Measurements from ENCODE around the gene FAT4. TPM values are rescaled to one million over a fixed set of nuclear protein-coding genes. Genes with fewer than 3 reads are reported as not detected.

Gene FAT4, protein sequence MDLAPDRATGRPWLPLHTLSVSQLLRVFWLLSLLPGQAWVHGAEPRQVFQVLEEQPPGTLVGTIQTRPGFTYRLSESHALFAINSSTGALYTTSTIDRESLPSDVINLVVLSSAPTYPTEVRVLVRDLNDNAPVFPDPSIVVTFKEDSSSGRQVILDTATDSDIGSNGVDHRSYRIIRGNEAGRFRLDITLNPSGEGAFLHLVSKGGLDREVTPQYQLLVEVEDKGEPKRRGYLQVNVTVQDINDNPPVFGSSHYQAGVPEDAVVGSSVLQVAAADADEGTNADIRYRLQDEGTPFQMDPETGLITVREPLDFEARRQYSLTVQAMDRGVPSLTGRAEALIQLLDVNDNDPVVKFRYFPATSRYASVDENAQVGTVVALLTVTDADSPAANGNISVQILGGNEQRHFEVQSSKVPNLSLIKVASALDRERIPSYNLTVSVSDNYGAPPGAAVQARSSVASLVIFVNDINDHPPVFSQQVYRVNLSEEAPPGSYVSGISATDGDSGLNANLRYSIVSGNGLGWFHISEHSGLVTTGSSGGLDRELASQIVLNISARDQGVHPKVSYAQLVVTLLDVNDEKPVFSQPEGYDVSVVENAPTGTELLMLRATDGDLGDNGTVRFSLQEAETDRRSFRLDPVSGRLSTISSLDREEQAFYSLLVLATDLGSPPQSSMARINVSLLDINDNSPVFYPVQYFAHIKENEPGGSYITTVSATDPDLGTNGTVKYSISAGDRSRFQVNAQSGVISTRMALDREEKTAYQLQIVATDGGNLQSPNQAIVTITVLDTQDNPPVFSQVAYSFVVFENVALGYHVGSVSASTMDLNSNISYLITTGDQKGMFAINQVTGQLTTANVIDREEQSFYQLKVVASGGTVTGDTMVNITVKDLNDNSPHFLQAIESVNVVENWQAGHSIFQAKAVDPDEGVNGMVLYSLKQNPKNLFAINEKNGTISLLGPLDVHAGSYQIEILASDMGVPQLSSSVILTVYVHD (N-terminal part only)
- total RNA-seq, result 1 to 10 TPM; 3.3 to 3.6 TPM

DNA sequence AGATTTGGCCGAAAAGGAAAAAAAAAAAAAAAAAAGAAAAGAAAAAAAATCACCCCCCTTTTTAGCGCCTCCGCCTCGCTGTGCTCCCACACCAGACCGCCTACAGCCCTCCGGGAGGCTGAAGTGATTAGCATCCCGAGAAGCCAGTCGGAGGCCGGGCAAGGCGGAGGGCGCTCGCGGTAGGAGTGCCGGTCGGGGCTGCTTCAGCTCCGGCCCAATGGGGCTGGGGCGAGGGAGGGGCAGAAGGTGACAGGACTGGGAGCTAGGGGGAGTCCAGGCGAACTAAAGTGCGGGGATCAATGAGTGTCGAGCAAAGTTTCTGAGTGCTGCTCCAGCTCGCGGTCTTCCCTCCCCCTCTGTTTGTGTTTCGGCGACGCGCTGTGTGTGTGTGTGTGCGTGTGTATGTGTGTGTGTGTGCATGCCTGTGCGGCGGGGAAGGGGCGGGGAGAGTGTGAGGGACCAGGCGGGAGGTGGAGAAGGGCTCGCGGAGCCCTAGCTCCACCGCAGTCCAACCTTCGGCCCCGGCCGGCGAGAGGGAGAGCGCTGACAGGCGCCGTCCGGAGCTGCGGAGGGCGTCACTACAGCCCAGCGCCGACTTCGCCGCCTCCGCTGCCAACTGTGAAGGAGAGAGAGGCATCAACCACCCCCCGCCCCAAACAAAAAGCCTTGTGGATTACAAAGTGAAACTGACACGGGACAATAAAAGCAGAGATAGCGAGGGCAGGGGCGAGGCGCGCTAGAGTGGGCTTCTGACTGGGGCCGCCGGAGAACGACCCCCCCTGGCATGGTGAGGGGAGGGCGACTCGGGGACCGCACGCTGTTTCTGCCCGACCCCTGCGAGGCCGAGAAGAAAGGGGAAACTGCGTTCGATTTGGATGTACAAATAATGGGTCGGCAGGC lies at the start of gene FAT4:
Gene FAT4 (plus strand): TSS at position 280 of the 900 bp plus-strand sequence. CDS start 1,457 bp downstream, outside the sequence.
- H3K4me1 ChIP-seq, result peaks cover 28% of the 10 kb centered on the region
- peak; percentile 86 to 92 (median 89) for DNase-seq
- H3K36me3 ChIP-seq (replicated peaks in 1 of 2; ENCODE audit: insufficient read depth in 1 of 2, low read depth in 2 of 2), result no peaks in the 10 kb centered on the region
- H3K9me3 ChIP-seq, result no peaks in the 10 kb centered on the region
- WGBS, 2 donors, result 0 to 1% methylated on average over 53 to 68 of the region's 68 CpGs
- peak within 1 kb of the TSS; percentile 23 to 80 (median 74) for H3K27ac ChIP-seq
- no peaks in the 10 kb centered on the region for H3K27me3 ChIP-seq
- intact Hi-C loops (cut with DNase I), result loop anchor here (10.0 kb wide), 1 partner anchor 430 kb away; no protein-coding TSS in a partner anchor
- TF ChIP-seq, protein P1, sequence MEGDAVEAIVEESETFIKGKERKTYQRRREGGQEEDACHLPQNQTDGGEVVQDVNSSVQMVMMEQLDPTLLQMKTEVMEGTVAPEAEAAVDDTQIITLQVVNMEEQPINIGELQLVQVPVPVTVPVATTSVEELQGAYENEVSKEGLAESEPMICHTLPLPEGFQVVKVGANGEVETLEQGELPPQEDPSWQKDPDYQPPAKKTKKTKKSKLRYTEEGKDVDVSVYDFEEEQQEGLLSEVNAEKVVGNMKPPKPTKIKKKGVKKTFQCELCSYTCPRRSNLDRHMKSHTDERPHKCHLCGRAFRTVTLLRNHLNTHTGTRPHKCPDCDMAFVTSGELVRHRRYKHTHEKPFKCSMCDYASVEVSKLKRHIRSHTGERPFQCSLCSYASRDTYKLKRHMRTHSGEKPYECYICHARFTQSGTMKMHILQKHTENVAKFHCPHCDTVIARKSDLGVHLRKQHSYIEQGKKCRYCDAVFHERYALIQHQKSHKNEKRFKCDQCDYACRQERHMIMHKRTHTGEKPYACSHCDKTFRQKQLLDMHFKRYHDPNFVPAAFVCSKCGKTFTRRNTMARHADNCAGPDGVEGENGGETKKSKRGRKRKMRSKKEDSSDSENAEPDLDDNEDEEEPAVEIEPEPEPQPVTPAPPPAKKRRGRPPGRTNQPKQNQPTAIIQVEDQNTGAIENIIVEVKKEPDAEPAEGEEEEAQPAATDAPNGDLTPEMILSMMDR (IDR thresholded peaks at IDR 0.05), result peak in 4 of 7 experiments; percentile 14 to 41 (median 33)
- TF ChIP-seq POLR2A (IDR thresholded peaks at IDR 0.05), result peak in 2 of 3 donors; percentile 70 to 75
- peak; percentile 90 for ATAC-seq
- H3K4me3 ChIP-seq, result peak within 1 kb of the TSS; percentile 73 to 88

DNA sequence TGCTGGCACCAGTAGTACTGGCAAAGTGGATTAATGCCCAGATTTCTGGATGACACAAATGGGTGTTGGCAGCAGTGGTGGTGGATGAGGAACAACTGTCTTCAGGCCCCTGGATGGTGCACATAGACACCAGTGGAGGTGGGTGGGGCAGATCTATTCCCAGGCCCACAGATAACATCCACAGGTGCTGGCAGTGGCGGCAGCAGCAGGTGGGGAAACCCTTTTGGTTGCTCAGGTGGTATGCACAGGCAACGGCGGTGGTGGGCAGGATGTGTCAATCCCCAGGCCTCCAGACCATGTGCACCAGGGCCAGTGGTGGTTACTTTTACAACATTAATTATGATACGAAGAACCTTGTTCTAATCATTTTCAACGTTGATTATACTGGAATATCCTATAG lies 48.9 kb upstream of the FAT4 start:
- TF ChIP-seq, protein P1 (IDR thresholded peaks at IDR 0.05), result no peak
- TF ChIP-seq POLR2A (IDR thresholded peaks at IDR 0.05), result no peak
- no peak for DNase-seq
- Histone ChIP-seq H3K9me3 (no peaks in the 10 kb centered on the region), H3K4me1 (no peaks in the 10 kb centered on the region), H3K27me3 (no peaks in the 10 kb centered on the region), H3K36me3 (replicated peaks in 1 of 2; ENCODE audit: insufficient read depth in 1 of 2, low read depth in 2 of 2) (no peaks in the 10 kb centered on the region), H3K27ac (no peak overlapping the region), H3K4me3 (no peak overlapping the region)
- intact Hi-C loops (cut with DNase I), result no loop called here
- ATAC-seq, result no peak
- 80 to 83% methylated on average over 4 to 5 of the region's 5 CpGs for WGBS, 2 donors

DNA sequence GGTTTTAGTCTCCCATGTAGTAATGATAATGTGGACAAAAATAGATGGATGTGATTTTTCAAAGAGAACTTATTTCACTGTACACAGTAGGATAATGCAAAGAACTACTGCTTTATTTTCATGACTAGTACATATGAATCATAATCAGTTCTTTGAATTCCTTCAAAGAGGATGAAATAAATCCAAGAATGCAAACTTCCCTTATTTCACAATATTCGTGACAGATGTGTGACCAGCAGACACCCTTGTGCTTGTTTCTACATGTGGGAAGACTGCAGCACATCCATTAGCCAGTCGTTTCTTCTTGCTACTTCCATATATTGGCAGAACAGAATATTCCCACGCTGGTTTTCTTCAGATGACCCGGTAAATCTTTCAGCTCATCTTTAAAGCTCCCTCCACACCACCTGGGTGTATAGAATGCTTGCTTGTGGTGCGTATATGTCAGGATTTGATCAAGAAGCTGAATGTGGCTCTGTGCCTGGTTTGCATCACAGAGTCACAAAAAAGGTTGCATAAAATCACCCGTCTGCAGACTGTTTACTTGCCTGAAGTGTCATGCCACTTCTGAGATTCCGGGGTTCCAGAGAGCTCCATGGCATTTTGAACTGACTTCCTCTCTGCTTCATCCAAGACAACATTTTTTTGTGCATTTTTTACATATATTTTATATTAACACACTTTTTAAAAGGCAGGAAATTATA lies 47.7 kb upstream of the FAT4 start:
- Histone ChIP-seq H3K4me1 (no peaks in the 10 kb centered on the region), H3K36me3 (replicated peaks in 1 of 2; ENCODE audit: insufficient read depth in 1 of 2, low read depth in 2 of 2) (no peaks in the 10 kb centered on the region), H3K9me3 (no peaks in the 10 kb centered on the region), H3K27me3 (no peaks in the 10 kb centered on the region), H3K4me3 (no peak overlapping the region), H3K27ac (no peak overlapping the region)
- WGBS, 2 donors, result 57 to 59% methylated on average over 7 of the region's 7 CpGs
- intact Hi-C loops (cut with DNase I), result no loop called here
- DNase-seq, result no peak
- ATAC-seq, result no peak
- TF ChIP-seq, protein P1 (IDR thresholded peaks at IDR 0.05), result no peak
- no peak for TF ChIP-seq POLR2A (IDR thresholded peaks at IDR 0.05)

DNA sequence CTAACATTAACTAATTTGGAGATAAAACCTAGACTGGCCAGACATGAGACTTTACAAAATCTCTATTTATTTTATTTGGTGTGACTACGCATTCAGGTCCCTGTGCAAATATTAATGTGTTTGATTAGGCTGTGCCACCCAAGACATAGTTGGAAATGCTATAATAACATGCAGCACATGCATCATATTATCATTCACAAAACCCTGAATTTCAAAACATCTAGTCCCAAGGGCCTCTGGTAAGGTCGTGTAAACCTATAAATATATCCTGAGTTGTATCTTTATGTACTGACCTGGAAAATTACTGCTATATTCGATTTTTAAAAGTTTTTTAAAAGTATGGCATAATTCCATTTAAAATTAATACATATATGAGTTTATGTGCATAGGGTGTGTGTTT lies 47.1 kb upstream of the FAT4 start:
- ATAC-seq, result no peak
- Histone ChIP-seq H3K4me1 (no peaks in the 10 kb centered on the region), H3K9me3 (no peaks in the 10 kb centered on the region), H3K36me3 (replicated peaks in 1 of 2; ENCODE audit: insufficient read depth in 1 of 2, low read depth in 2 of 2) (no peaks in the 10 kb centered on the region), H3K4me3 (no peak overlapping the region), H3K27me3 (no peaks in the 10 kb centered on the region), H3K27ac (no peak overlapping the region)
- DNase-seq, result no peak
- intact Hi-C loops (cut with DNase I), result no loop called here
- 24 to 37% methylated on average over 3 of the region's 3 CpGs for WGBS, 2 donors
- TF ChIP-seq, protein P1 (IDR thresholded peaks at IDR 0.05), result no peak
- TF ChIP-seq POLR2A (IDR thresholded peaks at IDR 0.05), result no peak
